ENCODE data around the gene NAALAD2.
"Not testable (repeated sequence)": the region's sequence is repeated elsewhere in the genome, so short reads cannot be mapped to it uniquely, and the experiment has no call there.

NAALAD2 gene

DNA sequence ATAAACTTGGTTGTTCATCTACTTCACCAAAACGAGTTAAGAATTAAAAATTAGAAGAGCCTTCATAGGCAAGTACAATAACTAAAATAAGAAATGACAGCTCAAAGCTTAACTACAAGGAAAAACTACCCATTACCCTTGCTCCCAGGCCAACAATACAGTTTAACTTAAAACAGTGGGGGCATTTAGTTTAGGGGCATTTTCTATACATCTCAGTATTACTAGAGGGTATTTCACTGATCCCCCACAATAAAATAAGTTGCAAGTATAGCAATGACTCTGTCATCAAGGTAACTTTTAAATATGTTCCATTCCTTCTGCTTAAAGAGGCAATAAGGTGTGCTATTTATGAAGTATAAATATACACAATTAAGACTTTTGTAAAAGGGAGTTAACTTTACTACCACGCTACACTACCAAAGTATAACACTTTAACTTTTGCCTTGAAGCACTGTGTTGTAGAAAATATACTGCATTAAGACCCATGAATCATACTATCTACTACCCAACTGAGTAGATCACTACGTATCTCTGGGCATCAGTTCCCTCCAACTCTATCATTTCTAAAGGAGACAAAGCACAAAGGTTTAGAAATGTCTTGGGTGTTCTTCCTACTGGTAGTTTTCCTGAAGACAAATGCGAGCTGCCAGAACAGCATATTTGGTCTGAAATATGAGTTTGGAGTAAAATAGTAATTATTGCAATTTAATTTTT lies 58.6 kb downstream of the NAALAD2 start:
- DNase-seq = no peak

DNA sequence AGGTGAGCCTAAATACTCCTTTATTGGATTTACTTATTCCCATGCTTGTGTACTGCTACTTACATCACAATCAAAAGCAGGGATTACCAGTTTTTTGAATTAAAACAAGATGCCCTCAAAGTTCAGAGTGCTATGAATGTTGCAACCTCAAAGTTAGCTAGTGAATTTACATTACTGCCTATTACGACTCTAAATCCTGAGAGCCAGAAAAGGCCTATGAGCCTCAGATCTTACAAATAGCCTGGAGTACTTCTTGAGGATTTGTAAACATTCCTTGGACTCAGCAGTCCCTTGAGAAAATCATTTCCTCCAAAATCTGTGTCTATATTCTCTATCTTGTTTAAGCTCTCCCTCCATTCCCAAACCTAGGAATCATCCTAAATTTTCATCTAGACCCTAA lies 62.9 kb downstream of the NAALAD2 start:
- no peak for DNase-seq

DNA sequence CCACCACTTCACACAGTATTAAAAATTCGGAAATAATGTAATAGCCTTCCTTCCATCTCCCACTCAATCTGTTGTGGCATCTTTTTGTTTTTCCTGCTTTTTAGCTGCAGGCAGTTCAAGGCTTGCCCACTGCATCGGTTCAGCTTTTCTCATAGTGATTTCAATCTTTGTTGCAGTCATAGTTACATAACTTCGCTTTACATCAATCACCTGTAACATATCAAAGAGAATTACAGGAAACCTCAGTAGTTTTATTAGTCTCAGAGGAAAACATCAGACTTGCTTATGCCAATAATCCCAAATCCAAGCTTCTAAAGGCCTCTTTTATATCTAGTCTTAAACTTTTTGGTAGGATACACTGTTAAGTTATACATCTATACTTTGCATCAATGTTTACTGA lies 67.9 kb downstream of the NAALAD2 start:
- DNase-seq = no peak

DNA sequence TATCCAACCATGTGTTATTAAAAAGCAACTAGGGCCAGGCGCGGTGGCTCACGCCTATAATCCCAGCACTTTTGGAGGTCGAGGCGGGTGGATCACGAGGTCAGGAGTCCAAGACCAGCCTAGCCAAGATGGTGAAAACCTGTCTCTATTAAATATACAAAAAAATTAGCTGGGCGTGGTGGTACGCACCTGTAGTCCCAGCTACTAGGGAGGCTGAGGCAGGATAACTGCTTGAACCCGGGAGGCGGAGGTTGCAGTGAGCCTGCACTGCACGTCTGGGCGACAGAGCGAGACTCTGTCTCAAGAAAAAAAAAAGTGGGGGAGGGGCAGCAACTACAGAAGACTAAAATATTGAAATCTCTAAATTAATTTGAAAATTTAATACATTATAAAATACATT lies 69.9 kb downstream of the NAALAD2 start:
- no peak for DNase-seq

GRCh38 chr11:90204832-90205646 lies 70.6 kb downstream of the NAALAD2 start:
- peak; percentile 8 for DNase-seq

DNA sequence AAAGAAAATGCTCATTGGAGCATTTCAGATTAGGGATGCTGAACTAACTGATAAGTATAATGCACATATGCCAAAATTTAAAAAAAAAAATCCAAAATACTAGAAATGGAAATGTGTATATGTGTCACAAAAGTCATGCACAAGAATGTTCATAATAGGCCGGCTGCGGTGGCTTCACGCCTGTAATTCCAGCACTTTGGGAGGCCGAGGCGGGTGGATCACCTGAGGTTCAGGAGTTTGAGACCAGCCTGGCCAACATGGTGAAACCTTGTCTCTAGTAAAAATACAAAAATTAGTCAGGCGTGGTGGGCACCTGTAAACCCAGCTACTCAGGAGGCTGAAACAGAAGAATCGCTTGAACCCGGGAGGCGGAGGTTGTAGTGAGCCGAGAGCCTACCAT lies 73.5 kb downstream of the NAALAD2 start:
- DNase-seq = not testable (repeated sequence)

- no peak for DNase-seq
Measured at GRCh38 chr11:90208857-90209256, 74.4 kb downstream of the NAALAD2 start.

- no peak for DNase-seq
Measured at GRCh38 chr11:90213322-90213721, 78.9 kb downstream of the NAALAD2 start.

DNA sequence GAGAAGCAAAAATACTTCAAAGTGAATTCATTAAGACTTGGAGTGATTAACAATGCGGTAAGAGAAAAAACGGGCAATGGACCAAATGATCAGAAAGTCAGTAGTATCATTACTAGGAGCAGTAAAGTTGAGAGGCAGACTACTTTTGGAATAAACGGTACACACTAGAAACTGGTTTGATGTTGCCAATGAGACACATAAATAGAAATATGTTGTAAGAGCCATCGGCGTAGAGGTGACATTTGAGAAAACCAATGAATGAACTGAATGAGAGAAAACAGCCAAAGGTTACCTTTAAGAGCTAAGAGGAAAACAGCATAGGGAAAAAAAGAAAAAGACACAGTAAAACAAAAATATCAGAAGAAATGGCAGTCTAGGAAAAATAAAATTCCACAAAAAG lies 82.1 kb downstream of the NAALAD2 start:
- no peak for DNase-seq

- no peak for DNase-seq
Measured at GRCh38 chr11:90218606-90219005, 84.1 kb downstream of the NAALAD2 start.

DNA sequence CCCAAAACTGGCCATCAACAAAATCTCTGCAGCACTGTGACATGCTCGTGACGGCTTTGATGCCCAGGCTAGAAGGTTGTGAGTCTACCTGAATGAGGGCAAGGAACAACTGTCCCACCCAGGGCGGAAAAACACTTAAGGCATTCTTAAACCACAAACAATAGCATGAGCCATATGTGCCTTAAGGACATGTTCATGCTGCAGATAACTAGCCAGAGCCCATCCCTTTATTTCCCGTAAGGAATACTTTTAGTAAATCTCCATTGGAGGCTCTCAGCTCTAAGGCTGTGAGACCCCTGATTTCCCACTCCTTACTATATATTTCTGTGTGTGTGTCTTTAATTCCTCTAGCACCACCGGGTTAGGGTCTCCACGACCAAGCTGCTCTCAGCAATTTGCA lies 85.0 kb downstream of the NAALAD2 start:
- no peak for DNase-seq

GRCh38 chr11:90220391-90220790 lies 85.9 kb downstream of the NAALAD2 start:
- DNase-seq = no peak

DNA sequence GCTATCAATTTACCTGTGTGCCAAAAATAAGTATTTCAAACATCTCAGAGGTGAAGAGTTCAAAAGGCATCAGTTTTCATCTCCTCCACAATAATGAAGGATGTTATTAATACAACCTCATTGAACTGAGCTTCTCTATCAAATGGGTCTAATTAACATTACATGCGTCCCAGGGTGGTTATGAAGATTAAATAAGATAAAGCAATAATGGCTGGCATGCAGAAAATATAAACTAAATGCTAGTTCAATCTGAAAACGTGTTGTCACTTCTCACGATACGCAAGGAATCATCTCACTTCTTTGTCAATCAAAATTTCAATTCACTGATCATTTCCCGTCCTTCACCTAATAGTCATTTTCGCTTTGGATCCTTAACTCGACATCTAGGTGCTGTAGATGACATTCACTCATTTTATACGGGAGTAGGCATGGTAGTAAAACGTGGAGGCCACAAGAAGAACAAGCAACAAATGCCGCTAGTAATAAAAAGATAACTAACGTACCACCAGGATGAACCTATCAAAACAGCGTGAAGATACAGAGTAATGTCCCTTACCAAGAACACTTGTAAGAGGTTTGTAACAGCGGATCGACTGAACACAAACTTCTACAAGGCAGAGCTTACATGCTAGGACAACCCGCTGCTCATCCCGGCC lies 87.5 kb downstream of the NAALAD2 start:
- no peak for DNase-seq

DNA sequence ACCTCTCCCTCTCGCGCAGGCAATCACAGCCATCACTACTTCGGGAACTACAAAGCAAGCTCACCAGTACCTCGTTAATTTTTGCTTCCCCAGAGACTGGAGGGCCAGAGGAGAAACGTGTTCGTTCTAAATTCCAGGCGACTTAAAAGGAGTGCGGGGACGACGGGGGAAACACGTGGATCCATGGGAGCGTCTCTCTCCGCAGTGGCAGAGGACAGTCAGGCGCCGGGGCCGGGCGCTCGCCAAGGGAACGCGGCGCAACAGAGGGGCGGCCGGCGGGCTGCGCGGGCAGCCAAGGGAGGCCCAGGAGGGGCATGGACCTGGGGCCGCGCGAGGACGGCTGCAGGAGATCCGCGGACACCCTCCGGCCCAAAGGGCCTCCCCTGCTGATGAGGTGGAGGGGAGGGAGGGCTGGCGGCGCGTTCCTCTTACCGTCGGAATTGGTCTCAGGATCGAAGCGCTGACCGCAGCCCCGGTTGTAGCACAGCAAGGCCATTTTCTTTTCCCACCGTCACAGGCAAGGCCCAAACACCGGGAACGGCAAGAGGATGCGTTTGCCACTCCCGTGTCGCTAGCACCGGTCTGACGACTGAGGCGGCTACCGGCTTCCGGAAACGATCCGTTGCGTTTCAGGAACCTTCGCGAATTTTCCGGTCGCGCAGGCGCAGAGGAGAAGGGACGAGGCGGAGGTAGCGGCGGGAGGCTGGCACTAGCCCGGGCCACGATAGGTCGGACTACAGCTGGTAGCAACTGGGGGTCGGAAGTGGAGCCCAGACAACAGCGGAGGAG lies 88.2 kb downstream of the NAALAD2 start, which contains the start of gene CHORDC1:
Gene CHORDC1, minus strand, starts transcription at position 591 of the 789 bp plus-strand sequence. Its CDS starts 95 bp downstream, at position 496.
- DNase-seq = peak; percentile 85

- no peak for DNase-seq
Measured at GRCh38 chr11:90223248-90223585, 88.8 kb downstream of the NAALAD2 start.

- no peak for DNase-seq
Measured at GRCh38 chr11:90228056-90228455, 93.6 kb downstream of the NAALAD2 start.

- no peak for DNase-seq
Measured at GRCh38 chr11:90229791-90230190, 95.3 kb downstream of the NAALAD2 start.

DNA sequence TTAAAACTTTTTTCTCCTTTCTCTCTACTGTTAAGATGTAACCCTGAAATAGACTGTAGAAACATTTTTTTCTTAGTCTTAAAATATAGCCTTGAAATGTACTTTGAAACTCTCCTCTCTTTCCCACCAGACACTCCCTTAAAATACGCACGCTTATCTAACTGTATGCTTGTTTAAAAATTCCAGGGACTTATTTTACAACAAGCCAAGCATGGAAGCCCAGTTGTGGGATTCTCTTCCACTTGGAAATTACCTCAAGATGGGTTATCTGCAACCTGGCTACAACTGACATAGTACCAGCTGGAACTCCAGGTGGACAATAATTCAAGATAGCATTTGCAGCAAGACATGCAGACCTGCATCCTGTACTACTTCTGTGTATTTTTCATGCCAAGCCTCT lies 100.5 kb downstream of the NAALAD2 start:
- DNase-seq = no peak

DNA sequence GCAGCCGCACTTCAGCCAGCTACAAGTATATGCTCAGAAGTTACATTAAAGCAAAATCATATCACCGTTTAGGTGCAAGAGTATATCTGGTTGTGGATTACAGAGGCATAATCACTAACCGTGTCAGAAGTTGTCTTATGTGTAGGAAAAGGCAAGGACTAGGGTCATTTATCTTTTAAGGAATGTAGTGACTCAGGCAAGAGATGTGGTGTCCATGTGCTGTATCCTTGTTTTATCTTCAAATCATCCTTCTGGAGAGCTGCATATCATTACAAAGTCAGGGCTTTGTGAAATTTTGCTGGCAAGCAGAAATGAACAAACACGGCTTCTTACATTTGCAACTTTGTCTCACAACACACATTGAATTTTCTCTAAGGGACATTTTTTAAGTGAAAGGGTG lies 101.1 kb downstream of the NAALAD2 start:
- DNase-seq = no peak

DNA sequence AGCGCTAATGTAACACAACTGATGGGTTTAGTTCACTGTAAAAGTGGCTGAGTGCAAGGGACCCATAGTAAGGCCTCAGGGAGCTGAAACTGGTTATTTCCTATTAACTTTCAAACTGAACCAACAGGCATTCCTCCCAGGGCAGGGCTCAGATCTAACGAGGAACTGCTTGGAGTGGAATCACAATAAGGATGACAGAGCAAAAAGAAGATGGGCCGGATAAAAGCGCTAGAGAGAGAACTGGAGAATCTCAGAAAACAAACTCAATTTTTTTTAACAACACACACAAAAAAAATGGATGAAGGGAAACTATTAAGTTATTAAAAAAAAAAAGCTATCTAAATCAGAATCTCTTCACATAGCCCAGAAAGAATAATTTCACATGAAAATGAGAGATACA lies 102.5 kb downstream of the NAALAD2 start:
- DNase-seq = no peak

GRCh38 chr11:90239967-90240636 lies 105.6 kb downstream of the NAALAD2 start:
- DNase-seq = not testable (repeated sequence)

DNA sequence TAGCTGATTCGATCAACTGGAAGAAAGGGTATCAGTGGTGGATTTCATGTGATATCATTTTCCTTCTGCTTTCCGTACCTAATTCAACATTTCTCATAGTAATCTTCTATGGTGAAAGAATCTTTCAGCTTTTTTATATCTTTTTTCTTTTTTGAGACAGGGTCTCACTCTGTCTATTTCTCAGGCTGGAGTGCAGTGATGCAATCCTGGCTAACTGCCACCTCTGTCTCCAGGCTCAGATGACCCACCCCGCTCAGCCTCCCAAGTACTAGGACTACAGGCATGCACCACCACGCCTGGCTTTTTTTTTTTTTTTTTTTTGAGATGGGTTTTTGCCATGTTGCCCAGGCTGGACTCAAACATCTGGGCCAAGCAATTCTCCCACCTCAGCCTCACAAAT lies 107.0 kb downstream of the NAALAD2 start:
- peak; percentile 52 for DNase-seq
